ENCODE results near the gene CMTM5.

DNA sequence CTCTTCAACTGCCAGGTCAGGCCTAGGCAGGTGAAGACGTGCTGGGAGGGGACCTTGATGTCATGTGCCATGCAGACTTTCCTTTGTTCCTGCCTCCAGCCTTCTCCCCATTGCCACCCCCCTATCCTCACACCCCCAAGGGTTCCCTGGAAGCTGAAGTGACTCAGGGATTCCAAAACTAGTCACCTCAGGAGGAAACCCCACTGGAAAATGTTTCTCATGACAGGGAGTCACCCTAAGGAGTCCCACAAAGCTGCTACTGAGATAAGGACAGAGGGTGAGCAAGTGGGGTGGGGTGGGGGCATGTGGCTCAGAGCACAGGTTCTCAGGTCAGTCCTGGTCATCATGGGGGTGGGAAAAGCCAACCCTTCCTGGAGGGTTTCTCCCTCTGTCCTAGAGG is 6.6 kb upstream of the CMTM5 start:
- TF ChIP-seq, protein P1, sequence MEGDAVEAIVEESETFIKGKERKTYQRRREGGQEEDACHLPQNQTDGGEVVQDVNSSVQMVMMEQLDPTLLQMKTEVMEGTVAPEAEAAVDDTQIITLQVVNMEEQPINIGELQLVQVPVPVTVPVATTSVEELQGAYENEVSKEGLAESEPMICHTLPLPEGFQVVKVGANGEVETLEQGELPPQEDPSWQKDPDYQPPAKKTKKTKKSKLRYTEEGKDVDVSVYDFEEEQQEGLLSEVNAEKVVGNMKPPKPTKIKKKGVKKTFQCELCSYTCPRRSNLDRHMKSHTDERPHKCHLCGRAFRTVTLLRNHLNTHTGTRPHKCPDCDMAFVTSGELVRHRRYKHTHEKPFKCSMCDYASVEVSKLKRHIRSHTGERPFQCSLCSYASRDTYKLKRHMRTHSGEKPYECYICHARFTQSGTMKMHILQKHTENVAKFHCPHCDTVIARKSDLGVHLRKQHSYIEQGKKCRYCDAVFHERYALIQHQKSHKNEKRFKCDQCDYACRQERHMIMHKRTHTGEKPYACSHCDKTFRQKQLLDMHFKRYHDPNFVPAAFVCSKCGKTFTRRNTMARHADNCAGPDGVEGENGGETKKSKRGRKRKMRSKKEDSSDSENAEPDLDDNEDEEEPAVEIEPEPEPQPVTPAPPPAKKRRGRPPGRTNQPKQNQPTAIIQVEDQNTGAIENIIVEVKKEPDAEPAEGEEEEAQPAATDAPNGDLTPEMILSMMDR (conservative IDR thresholded peaks at IDR 0.05; ENCODE audit: low read length): no peak
- TF ChIP-seq EZH2phosphoT487 (IDR thresholded peaks at IDR 0.05; ENCODE audit: borderline replicate concordance): no peak

Data from Loucy (cell line).